Upper lobe of left lung (tissue), 6 donors: ENCODE measurements around the gene GPR12. TPM values are rescaled to one million over a fixed set of nuclear protein-coding genes. Genes with fewer than 3 reads are reported as not detected.

ENCODE experiments used
- ATAC-seq, 2 donors: fragments of 200-7000 bp; cut with Tn5 transposase; one replicate each; pipeline ENCODE4 v1.9.1; 2022; ENCODE audit warnings: mild to moderate bottlenecking in 2 of 2, moderate library complexity in 2 of 2; ENCODE audit not compliant: low FRiP score in 2 of 2
- DNase-seq, 2 donors: peaks; one replicate each; pipeline ENCODE4 v3.0.0-alpha.2; 2019 to 2020
- H3K27ac ChIP-seq, 4 donors: fragments of 200-600 bp; sonication (generic); one replicate each; pipeline ENCODE4 v1.5.1; 2016 to 2019
- H3K27me3 ChIP-seq, 4 donors: fragments of 200-600 bp; sonication (generic); one replicate each; pipeline ENCODE4 v1.5.1; 2017 to 2019
- H3K36me3 ChIP-seq, 4 donors: fragments of 200-600 bp; sonication (generic); one replicate each; pipeline ENCODE4 v1.5.1; 2016 to 2019
- H3K4me1 ChIP-seq, 4 donors: fragments of 200-600 bp; sonication (generic); one replicate each; pipeline ENCODE4 v1.5.1; 2018 to 2019
- H3K4me3 ChIP-seq, 4 donors: fragments of 200-600 bp; sonication (generic); one replicate each; pipeline ENCODE4 v1.5.1; 2017 to 2019; ENCODE audit warnings: mild to moderate bottlenecking in 2 of 4, moderate library complexity in 1 of 4
- H3K9me3 ChIP-seq, 4 donors: fragments of 200-600 bp; sonication (generic); one replicate each; pipeline ENCODE4 v1.5.1; 2018 to 2019
- EP300 ChIP-seq, 4 donors: sonication (generic); formaldehyde crosslinking; IDR thresholded peaks; one replicate each; pipeline ENCODE4 v1.5.1; 2017; ENCODE audit warnings: antibody characterized with exemption in 4 of 4, control low read depth in 2 of 4
- POLR2A ChIP-seq, 4 donors: fragments of 450-650 bp; IDR thresholded peaks; one replicate each; pipeline ENCODE4 v1.5.1; 2016 to 2017; ENCODE audit warnings: antibody characterized with exemption in 4 of 4, mild to moderate bottlenecking in 2 of 4
- POLR2AphosphoS5 ChIP-seq, 2 donors: sonication (generic); formaldehyde crosslinking; IDR thresholded peaks; one replicate each; pipeline ENCODE4 v1.5.1; 2017; ENCODE audit warnings: antibody characterized with exemption in 2 of 2
- WGBS, 2 donors: methylation state at CpG; one replicate each; pipeline ENCODE4 v1.1.5; 2017 to 2018; 5-methylcytosine and 5-hydroxymethylcytosine counted together
- total RNA-seq, 6 donors: library from RNA; depleted of rRNA in 4 of 6; stranded (reverse); fragments of >200 nt in 4 of 6; gene quantifications; one replicate each; pipeline versions ENCODE4 v1.1.0 to v1.2.1, GENCODE V29; 2016 to 2021
- TF ChIP-seq, protein P1 (sequence below), 6 experiments: fragments of 450-650 bp in 4 of 6; fragments of 200-600 bp in 2 of 6; sonication (generic) in 2 of 6; IDR thresholded peaks; one replicate each; pipeline ENCODE4 v1.5.1; 2016 to 2019; ENCODE audit warnings: antibody characterized with exemption in 6 of 6
- donor health status: DM: no; HTN: no; CAD: no; lungs with moderate emphysema.
- donor health status: DM: no; HTN: yes; CAD: no; lungs with severe emphysema.

Gene GPR12
- total RNA-seq, 6 donors from 2014 or later: not detected

- 18 to 68% methylated on average over 5 to 21 of the region's 41 CpGs for WGBS, 2 donors
Measured at GRCh38 chr13:26760832-26761582, 421 bp upstream of the GPR12 start.

GRCh38 chr13:26759249-26759906 is 1.2 kb downstream of the GPR12 start:
- ATAC-seq (peak in 1 of 2 donors; percentile 61), DNase-seq (no peak)
- no peak overlapping the region for H3K27ac ChIP-seq
- H3K27me3 ChIP-seq: peaks cover 0 to 19% (median 11%) of the 10 kb centered on the region in 4 donors
- TF ChIP-seq POLR2AphosphoS5 (IDR thresholded peaks at IDR 0.05) (no peak), EP300 (IDR thresholded peaks at IDR 0.05) (no peak), POLR2A (IDR thresholded peaks at IDR 0.05) (no peak)
- TF ChIP-seq, protein P1, sequence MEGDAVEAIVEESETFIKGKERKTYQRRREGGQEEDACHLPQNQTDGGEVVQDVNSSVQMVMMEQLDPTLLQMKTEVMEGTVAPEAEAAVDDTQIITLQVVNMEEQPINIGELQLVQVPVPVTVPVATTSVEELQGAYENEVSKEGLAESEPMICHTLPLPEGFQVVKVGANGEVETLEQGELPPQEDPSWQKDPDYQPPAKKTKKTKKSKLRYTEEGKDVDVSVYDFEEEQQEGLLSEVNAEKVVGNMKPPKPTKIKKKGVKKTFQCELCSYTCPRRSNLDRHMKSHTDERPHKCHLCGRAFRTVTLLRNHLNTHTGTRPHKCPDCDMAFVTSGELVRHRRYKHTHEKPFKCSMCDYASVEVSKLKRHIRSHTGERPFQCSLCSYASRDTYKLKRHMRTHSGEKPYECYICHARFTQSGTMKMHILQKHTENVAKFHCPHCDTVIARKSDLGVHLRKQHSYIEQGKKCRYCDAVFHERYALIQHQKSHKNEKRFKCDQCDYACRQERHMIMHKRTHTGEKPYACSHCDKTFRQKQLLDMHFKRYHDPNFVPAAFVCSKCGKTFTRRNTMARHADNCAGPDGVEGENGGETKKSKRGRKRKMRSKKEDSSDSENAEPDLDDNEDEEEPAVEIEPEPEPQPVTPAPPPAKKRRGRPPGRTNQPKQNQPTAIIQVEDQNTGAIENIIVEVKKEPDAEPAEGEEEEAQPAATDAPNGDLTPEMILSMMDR (IDR thresholded peaks at IDR 0.05): no peak
- H3K9me3 ChIP-seq: no peaks in the 10 kb centered on the region
- WGBS, 2 donors: 60 to 70% methylated on average over 25 to 26 of the region's 27 CpGs
- H3K36me3 ChIP-seq: no peaks in the 10 kb centered on the region
- H3K4me3 ChIP-seq: peak overlapping the region in 3 of 4 donors; percentile 26 to 44 (median 44)
- peaks cover 7 to 13% (median 10%) of the 10 kb centered on the region in 4 donors for H3K4me1 ChIP-seq

More at GRCh38 chr13:26760832-26761582, 421 bp upstream of the GPR12 start:
- ATAC-seq (peak in 1 of 2 donors; percentile 21), DNase-seq (peak in 1 of 2 donors; percentile 66)
- peaks cover 7 to 13% (median 10%) of the 10 kb centered on the region in 4 donors for H3K4me1 ChIP-seq
- peak overlapping the region in 3 of 4 donors; percentile 26 to 44 (median 44) for H3K4me3 ChIP-seq
- H3K27ac ChIP-seq: no peak overlapping the region
- H3K27me3 ChIP-seq: peaks cover 0 to 19% (median 11%) of the 10 kb centered on the region in 4 donors
- H3K36me3 ChIP-seq: no peaks in the 10 kb centered on the region
- no peaks in the 10 kb centered on the region for H3K9me3 ChIP-seq
- TF ChIP-seq POLR2A (IDR thresholded peaks at IDR 0.05) (no peak), EP300 (IDR thresholded peaks at IDR 0.05) (no peak), POLR2AphosphoS5 (IDR thresholded peaks at IDR 0.05) (no peak)
- TF ChIP-seq, protein P1 (IDR thresholded peaks at IDR 0.05): no peak

DNA sequence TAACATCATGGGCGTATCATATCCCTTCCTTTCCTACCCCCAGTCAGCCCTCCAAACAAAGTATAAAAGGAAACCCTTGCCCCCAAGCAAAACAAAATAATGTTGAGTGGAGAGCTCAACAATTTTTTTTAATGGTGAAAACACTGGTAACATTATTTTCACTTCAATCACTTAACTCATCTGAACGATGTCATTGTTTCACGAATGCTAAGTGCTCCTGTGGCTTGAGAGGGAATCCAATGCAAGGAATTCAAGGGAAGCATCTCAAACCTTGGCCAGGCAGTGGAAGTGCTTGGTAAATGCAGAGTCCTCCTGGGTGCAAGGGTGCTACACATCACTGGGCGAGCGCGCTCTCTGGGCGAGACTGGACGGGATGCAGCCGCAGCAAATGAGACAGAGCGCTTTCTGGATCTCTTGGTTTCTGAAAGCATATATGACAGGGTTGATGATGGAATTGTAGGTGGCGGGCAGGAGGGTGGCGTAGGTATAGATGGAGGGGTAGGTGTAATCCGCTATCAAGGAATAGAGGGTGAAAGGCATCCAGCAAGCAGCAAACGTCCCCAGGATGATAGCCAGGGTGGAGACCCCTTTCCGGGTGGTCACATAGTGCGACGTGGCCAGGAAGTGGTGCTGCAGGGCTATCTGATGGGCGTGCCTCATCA is 2.0 kb downstream of the GPR12 start:
- Histone ChIP-seq H3K9me3 (no peaks in the 10 kb centered on the region), H3K4me3 (no peak overlapping the region), H3K27me3 (peaks cover 0 to 19% (median 11%) of the 10 kb centered on the region in 4 donors), H3K27ac (no peak overlapping the region), H3K36me3 (no peaks in the 10 kb centered on the region), H3K4me1 (peaks cover 7 to 13% (median 10%) of the 10 kb centered on the region in 4 donors)
- 78 to 81% methylated on average over 18 of the region's 18 CpGs for WGBS, 2 donors
- TF ChIP-seq POLR2AphosphoS5 (IDR thresholded peaks at IDR 0.05) (no peak), POLR2A (IDR thresholded peaks at IDR 0.05) (no peak), EP300 (IDR thresholded peaks at IDR 0.05) (no peak)
- TF ChIP-seq, protein P1 (IDR thresholded peaks at IDR 0.05): no peak
- ATAC-seq (no peak), DNase-seq (no peak)

DNA sequence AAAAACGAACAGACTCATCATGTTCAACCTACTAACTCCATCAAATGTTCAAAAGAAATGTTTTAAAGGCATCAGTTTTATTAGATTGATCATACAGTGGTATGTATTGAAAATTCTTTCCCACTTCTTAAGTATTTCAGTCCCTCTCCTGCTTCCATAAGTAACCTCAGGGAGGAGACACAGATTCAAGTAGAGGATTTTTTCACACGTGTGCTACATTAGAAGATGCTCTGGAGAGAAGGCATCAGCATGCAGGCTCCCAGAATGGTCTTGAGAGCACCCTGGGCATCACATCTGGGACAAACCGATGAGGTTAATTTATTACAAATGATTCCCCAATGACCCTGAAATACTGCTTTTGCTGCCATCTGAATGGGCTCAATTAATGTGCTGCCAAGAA is 3.6 kb downstream of the GPR12 start:
- TF ChIP-seq POLR2AphosphoS5 (IDR thresholded peaks at IDR 0.05): no peak
- TF ChIP-seq EP300 (IDR thresholded peaks at IDR 0.05): no peak
- no peak for TF ChIP-seq POLR2A (IDR thresholded peaks at IDR 0.05)
- TF ChIP-seq, protein P1 (IDR thresholded peaks at IDR 0.05): no peak
- DNase-seq (no peak), ATAC-seq (no peak)
- Histone ChIP-seq H3K27me3 (peaks cover 0 to 18% (median 11%) of the 10 kb centered on the region in 4 donors), H3K4me3 (no peak overlapping the region), H3K4me1 (peaks cover 7 to 13% (median 10%) of the 10 kb centered on the region in 4 donors), H3K36me3 (no peaks in the 10 kb centered on the region), H3K27ac (no peak overlapping the region), H3K9me3 (no peaks in the 10 kb centered on the region)
- WGBS, 2 donors: 42 to 53% methylated on average over 3 of the region's 3 CpGs
